Measurements from ENCODE around the gene MEAF6.

DNA sequence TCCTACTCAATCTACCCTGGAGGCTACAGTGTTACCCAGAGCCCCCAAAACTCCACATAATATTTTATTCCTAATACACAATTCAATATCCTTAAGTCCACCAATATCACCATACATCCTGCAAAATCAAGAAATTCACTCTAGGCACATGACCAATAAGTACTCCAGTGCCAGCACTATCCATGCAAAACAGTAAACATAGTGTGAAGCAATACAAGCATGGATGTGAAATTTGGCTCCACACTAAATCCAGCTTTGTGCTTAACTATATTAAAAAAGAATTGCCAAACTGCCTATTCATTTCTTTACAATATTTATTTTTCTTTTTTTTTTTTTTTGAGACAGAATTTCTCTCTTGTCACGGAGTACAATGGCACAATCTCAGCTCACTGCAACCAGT, 3.0 kb upstream of the MEAF6 start:
- TF ChIP-seq RAD21 (IDR thresholded peaks at IDR 0.05; ENCODE audit: low read depth) (no peak), TEAD4 (IDR thresholded peaks at IDR 0.05) (no peak), CEBPB (IDR thresholded peaks at IDR 0.05) (no peak), TCF12 (IDR thresholded peaks at IDR 0.05; ENCODE audit: low read depth) (no peak), ZBTB7A (IDR thresholded peaks at IDR 0.05; ENCODE audit: low read depth) (no peak), YY1 (IDR thresholded peaks at IDR 0.05; ENCODE audit: low read depth) (no peak), EP300 (IDR thresholded peaks at IDR 0.05; ENCODE audit: borderline replicate concordance) (no peak), NFIC (IDR thresholded peaks at IDR 0.05) (no peak)
- TF ChIP-seq, protein P1, sequence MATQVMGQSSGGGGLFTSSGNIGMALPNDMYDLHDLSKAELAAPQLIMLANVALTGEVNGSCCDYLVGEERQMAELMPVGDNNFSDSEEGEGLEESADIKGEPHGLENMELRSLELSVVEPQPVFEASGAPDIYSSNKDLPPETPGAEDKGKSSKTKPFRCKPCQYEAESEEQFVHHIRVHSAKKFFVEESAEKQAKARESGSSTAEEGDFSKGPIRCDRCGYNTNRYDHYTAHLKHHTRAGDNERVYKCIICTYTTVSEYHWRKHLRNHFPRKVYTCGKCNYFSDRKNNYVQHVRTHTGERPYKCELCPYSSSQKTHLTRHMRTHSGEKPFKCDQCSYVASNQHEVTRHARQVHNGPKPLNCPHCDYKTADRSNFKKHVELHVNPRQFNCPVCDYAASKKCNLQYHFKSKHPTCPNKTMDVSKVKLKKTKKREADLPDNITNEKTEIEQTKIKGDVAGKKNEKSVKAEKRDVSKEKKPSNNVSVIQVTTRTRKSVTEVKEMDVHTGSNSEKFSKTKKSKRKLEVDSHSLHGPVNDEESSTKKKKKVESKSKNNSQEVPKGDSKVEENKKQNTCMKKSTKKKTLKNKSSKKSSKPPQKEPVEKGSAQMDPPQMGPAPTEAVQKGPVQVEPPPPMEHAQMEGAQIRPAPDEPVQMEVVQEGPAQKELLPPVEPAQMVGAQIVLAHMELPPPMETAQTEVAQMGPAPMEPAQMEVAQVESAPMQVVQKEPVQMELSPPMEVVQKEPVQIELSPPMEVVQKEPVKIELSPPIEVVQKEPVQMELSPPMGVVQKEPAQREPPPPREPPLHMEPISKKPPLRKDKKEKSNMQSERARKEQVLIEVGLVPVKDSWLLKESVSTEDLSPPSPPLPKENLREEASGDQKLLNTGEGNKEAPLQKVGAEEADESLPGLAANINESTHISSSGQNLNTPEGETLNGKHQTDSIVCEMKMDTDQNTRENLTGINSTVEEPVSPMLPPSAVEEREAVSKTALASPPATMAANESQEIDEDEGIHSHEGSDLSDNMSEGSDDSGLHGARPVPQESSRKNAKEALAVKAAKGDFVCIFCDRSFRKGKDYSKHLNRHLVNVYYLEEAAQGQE (IDR thresholded peaks at IDR 0.05; ENCODE audit: low read depth) = no peak
- TF ChIP-seq, protein P2, sequence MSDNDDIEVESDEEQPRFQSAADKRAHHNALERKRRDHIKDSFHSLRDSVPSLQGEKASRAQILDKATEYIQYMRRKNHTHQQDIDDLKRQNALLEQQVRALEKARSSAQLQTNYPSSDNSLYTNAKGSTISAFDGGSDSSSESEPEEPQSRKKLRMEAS (IDR thresholded peaks at IDR 0.05) = no peak
